HepG2 (cell line): ENCODE data around the gene ESF1. TPM values are rescaled to one million over a fixed set of nuclear protein-coding genes. Genes with fewer than 3 reads are reported as not detected.
A peak's percentile ranks its signal among the peaks of the same experiment; 100 is the strongest.

Experiments used
- ADNP ChIP-seq: sonication (generic); formaldehyde crosslinking; IDR thresholded peaks from 2 replicates; pipeline ENCODE4 v1.4.0; 2020; ENCODE audit warnings: missing genetic modification reagents
- KDM1A ChIP-seq: IDR thresholded peaks from 2 replicates; pipeline ENCODE4 v1.6.1; 2016; ENCODE audit warnings: missing compliant biosample characterization
- NFIC ChIP-seq: IDR thresholded peaks from 2 replicates; pipeline ENCODE4 v1.6.1; 2012; ENCODE audit warnings: mild to moderate bottlenecking, low read length, inconsistent platforms
- PCBP2 ChIP-seq: fragments of 200-400 bp; formaldehyde crosslinking; optimal IDR thresholded peaks from 2 replicates; pipeline ENCODE3; 2018; ENCODE audit warnings: low read length, low read depth; ENCODE audit not compliant: poor library complexity, severe bottlenecking
- RARG ChIP-seq: sonication (generic); formaldehyde crosslinking; IDR thresholded peaks from 2 replicates; pipeline ENCODE4 v1.4.0; 2020; ENCODE audit warnings: low read depth, mild to moderate bottlenecking, missing genetic modification reagents
- RBM39 ChIP-seq: fragments of 200-400 bp; formaldehyde crosslinking; IDR thresholded peaks from one replicate; pipeline ENCODE4 v1.6.1; 2018; ENCODE audit warnings: antibody characterized with exemption, mild to moderate bottlenecking, low read depth, low read length; ENCODE audit not compliant: poor library complexity, severe bottlenecking
- SRY ChIP-seq: sonication (generic); formaldehyde crosslinking; IDR thresholded peaks from 2 replicates; pipeline ENCODE4 v1.8.0; 2022; ENCODE audit warnings: mild to moderate bottlenecking, missing genetic modification reagents
- STAG1 ChIP-seq: sonication (generic); formaldehyde crosslinking; IDR thresholded peaks from 2 replicates; pipeline ENCODE4 v1.4.0; 2020; ENCODE audit warnings: missing genetic modification reagents
- SYNCRIP ChIP-seq: fragments of 200-400 bp; formaldehyde crosslinking; IDR thresholded peaks from 2 replicates; pipeline ENCODE4 v1.6.1; 2018; ENCODE audit warnings: mild to moderate bottlenecking, low read depth, low read length; ENCODE audit not compliant: insufficient read depth
- TBL1XR1 ChIP-seq: fragments of 150-350 bp; IDR thresholded peaks from 2 replicates; pipeline ENCODE4 v1.6.1; 2014; ENCODE audit warnings: borderline replicate concordance, low read length; ENCODE audit not compliant: partially characterized antibody
- ZMYM3 ChIP-seq: sonication (generic); formaldehyde crosslinking; IDR thresholded peaks from 2 replicates; pipeline ENCODE4 v1.5.1; 2020; ENCODE audit warnings: mild to moderate bottlenecking, missing genetic modification reagents
- ZNF10 ChIP-seq: sonication (generic); formaldehyde crosslinking; IDR thresholded peaks from 2 replicates; pipeline ENCODE4 v1.4.0; 2020; ENCODE audit warnings: mild to moderate bottlenecking, low read depth, missing genetic modification reagents, borderline replicate concordance
- ZNF543 ChIP-seq: sonication (generic); formaldehyde crosslinking; IDR thresholded peaks from 2 replicates; pipeline ENCODE4 v1.4.0; 2020; ENCODE audit warnings: mild to moderate bottlenecking, missing genetic modification reagents
- ZNF558 ChIP-seq: sonication (generic); formaldehyde crosslinking; IDR thresholded peaks from 2 replicates; pipeline ENCODE4 v1.9.0; 2022; ENCODE audit warnings: mild to moderate bottlenecking, missing genetic modification reagents, borderline replicate concordance
- polyA plus RNA-seq, 8 experiments: library from polyadenylated mRNA; depleted of rRNA in 3 of 8; stranded (reverse) in 7 of 8; unstranded in 1 of 8; fragments of >200 nt; fragmentation: Illumina TruSeq in 4 of 8; extraction: Trizol in 4 of 8; gene quantifications; 2 replicates each; pipeline versions ENCODE4 v1.2.1 to v1.2.3, GENCODE V29; 2011 to 2016; ENCODE audit warnings: low read depth in 4 of 8, missing spikeins in 1 of 8, mixed read lengths in 1 of 8; ENCODE audit not compliant: insufficient read depth in 1 of 8
- total RNA-seq, 5 experiments: library from RNA; depleted of rRNA; stranded (reverse); fragments of >200 nt; fragmentation: Illumina TruSeq; extraction: Trizol; gene quantifications; 2 replicates each; pipeline ENCODE4 v1.2.3, GENCODE V29; 2016; ENCODE audit warnings: low read depth in 1 of 5
- TF ChIP-seq, protein P1 (sequence below): sonication (generic); formaldehyde crosslinking; IDR thresholded peaks from 2 replicates; pipeline ENCODE4 v1.5.1; 2020; ENCODE audit warnings: missing genetic modification reagents, mild to moderate bottlenecking, borderline replicate concordance
- TF ChIP-seq, protein P2 (sequence below): sonication (generic); formaldehyde crosslinking; IDR thresholded peaks from 2 replicates; pipeline ENCODE4 v1.9.0; 2021; ENCODE audit warnings: missing genetic modification reagents, borderline replicate concordance
- TF ChIP-seq, protein P3 (sequence below): sonication (generic); formaldehyde crosslinking; IDR thresholded peaks from 2 replicates; pipeline ENCODE4 v1.9.0; 2021; ENCODE audit warnings: missing genetic modification reagents, borderline replicate concordance
- TF ChIP-seq, protein P4 (sequence below): sonication (generic); formaldehyde crosslinking; IDR thresholded peaks from 2 replicates; pipeline ENCODE4 v1.5.0; 2020; ENCODE audit warnings: missing genetic modification reagents
- TF ChIP-seq, protein P5 (sequence below): sonication (generic); formaldehyde crosslinking; IDR thresholded peaks from 2 replicates; pipeline ENCODE4 v1.8.1; 2023; ENCODE audit warnings: mild to moderate bottlenecking, inconsistent platforms, moderate library complexity, missing genetic modification reagents, borderline replicate concordance

The ESF1 gene
- total and polyA plus RNA-seq, 2 of the 13 experiments (the other 11 are each of a cell fraction or from before 2014, with no cell fraction given) = 7.3 to 66.9 TPM

DNA sequence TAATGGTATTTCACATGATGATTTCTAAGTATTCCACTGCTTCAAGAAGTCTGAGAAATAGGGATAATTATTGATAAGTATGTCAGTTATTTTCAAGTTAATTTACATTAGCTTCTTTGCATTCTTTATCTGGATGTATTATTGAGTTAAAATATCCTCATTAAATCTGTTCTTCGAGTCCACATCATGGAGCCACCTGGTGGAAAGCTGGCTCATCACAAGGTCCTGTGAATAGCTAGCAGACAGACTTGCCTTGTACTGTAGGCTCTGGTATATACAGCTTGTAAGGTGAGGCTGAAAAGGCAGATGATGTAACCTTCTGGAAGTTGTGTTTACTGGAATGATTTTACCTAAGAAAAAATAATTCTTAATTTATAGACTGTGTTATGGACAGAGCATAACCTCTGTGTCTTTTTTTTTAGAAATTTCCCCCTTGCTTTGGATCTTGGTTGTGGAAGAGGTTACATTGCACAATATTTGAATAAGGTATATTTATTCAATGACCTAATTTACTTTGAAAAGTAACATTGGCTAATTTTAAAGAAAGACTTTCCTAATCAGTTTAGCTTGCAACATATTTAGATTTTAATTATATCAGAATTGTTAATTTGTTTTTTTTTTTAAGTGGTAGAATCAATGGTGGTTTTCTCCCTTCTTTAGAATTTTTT, 3.6 kb upstream of the ESF1 start (continued):
- no peak for TF ChIP-seq ZNF10 (CRISPR knock-in tag)
- no peak for TF ChIP-seq RARG (CRISPR knock-in tag)
- TF ChIP-seq, protein P1, sequence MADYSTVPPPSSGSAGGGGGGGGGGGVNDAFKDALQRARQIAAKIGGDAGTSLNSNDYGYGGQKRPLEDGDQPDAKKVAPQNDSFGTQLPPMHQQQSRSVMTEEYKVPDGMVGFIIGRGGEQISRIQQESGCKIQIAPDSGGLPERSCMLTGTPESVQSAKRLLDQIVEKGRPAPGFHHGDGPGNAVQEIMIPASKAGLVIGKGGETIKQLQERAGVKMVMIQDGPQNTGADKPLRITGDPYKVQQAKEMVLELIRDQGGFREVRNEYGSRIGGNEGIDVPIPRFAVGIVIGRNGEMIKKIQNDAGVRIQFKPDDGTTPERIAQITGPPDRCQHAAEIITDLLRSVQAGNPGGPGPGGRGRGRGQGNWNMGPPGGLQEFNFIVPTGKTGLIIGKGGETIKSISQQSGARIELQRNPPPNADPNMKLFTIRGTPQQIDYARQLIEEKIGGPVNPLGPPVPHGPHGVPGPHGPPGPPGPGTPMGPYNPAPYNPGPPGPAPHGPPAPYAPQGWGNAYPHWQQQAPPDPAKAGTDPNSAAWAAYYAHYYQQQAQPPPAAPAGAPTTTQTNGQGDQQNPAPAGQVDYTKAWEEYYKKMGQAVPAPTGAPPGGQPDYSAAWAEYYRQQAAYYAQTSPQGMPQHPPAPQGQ (CRISPR knock-in tag) = peak; percentile 33; the same call in 1 of the 2 replicates
- no peak for TF ChIP-seq ZMYM3
- TF ChIP-seq ADNP (CRISPR knock-in tag) = no peak
- TF ChIP-seq RBM39 = no peak
- TF ChIP-seq STAG1 = peak; percentile 42
- TF ChIP-seq, protein P2, sequence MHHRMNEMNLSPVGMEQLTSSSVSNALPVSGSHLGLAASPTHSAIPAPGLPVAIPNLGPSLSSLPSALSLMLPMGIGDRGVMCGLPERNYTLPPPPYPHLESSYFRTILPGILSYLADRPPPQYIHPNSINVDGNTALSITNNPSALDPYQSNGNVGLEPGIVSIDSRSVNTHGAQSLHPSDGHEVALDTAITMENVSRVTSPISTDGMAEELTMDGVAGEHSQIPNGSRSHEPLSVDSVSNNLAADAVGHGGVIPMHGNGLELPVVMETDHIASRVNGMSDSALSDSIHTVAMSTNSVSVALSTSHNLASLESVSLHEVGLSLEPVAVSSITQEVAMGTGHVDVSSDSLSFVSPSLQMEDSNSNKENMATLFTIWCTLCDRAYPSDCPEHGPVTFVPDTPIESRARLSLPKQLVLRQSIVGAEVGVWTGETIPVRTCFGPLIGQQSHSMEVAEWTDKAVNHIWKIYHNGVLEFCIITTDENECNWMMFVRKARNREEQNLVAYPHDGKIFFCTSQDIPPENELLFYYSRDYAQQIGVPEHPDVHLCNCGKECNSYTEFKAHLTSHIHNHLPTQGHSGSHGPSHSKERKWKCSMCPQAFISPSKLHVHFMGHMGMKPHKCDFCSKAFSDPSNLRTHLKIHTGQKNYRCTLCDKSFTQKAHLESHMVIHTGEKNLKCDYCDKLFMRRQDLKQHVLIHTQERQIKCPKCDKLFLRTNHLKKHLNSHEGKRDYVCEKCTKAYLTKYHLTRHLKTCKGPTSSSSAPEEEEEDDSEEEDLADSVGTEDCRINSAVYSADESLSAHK = no peak
- TF ChIP-seq NFIC = peak; percentile 9; the same call in 1 of the 2 replicates
- no peak for TF ChIP-seq SRY
- TF ChIP-seq, protein P3, sequence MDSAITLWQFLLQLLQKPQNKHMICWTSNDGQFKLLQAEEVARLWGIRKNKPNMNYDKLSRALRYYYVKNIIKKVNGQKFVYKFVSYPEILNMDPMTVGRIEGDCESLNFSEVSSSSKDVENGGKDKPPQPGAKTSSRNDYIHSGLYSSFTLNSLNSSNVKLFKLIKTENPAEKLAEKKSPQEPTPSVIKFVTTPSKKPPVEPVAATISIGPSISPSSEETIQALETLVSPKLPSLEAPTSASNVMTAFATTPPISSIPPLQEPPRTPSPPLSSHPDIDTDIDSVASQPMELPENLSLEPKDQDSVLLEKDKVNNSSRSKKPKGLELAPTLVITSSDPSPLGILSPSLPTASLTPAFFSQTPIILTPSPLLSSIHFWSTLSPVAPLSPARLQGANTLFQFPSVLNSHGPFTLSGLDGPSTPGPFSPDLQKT = no peak
- no peak for TF ChIP-seq ZNF543 (CRISPR knock-in tag)
- TF ChIP-seq PCBP2 = no peak
- peak; percentile 30 for TF ChIP-seq TBL1XR1
- no peak for TF ChIP-seq SYNCRIP
- no peak for TF ChIP-seq KDM1A (CRISPR knock-in tag)
- TF ChIP-seq, protein P4, sequence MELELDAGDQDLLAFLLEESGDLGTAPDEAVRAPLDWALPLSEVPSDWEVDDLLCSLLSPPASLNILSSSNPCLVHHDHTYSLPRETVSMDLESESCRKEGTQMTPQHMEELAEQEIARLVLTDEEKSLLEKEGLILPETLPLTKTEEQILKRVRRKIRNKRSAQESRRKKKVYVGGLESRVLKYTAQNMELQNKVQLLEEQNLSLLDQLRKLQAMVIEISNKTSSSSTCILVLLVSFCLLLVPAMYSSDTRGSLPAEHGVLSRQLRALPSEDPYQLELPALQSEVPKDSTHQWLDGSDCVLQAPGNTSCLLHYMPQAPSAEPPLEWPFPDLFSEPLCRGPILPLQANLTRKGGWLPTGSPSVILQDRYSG (CRISPR knock-in tag) = no peak
- TF ChIP-seq ZNF558 (CRISPR knock-in tag) = no peak
- TF ChIP-seq, protein P5, sequence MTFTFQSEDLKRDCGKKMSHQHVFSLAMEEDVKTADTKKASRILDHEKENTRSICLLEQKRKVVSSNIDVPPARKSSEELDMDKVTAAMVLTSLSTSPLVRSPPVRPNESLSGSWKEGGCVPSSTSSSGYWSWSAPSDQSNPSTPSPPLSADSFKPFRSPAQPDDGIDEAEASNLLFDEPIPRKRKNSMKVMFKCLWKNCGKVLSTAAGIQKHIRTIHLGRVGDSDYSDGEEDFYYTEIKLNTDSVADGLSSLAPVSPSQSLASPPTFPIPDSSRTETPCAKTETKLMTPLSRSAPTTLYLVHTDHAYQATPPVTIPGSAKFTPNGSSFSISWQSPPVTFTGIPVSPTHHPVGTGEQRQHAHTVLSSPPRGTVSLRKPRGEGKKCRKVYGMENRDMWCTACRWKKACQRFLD (CRISPR knock-in tag) = no peak
